Liver (tissue), 9 donors: ENCODE data around the gene C7. TPM values are rescaled to one million over a fixed set of nuclear protein-coding genes. Genes with fewer than 3 reads are reported as not detected.
A peak's percentile ranks its signal among the peaks of the same experiment; 100 is the strongest.

Experiments
- DNase-seq: peaks from one replicate; pipeline ENCODE4 v3.0.0-alpha.2; 2017; ENCODE audit warnings: low spot score
- H3K27ac ChIP-seq, 2 donors: one replicate each; pipeline ENCODE4 v1.7.0; 2013; ENCODE audit warnings: inconsistent platforms in 2 of 2, low read length in 2 of 2, control low read depth in 1 of 2, low read depth in 1 of 2, mild to moderate bottlenecking in 1 of 2
- H3K27me3 ChIP-seq, 4 donors: one replicate each; pipeline versions ENCODE4 v1.6.1 to v1.7.0; 2013; ENCODE audit warnings: low read length in 3 of 4, inconsistent platforms in 1 of 4, mild to moderate bottlenecking in 1 of 4, moderate library complexity in 1 of 4; ENCODE audit not compliant: control insufficient read depth in 4 of 4, insufficient read depth in 4 of 4
- H3K36me3 ChIP-seq, 4 donors: one replicate each; pipeline versions ENCODE4 v1.6.1 to v1.7.0; 2013; ENCODE audit warnings: low read length in 3 of 4, mild to moderate bottlenecking in 3 of 4, low read depth in 1 of 4, moderate library complexity in 1 of 4; ENCODE audit not compliant: control insufficient read depth in 4 of 4, insufficient read depth in 3 of 4
- H3K4me1 ChIP-seq, 4 donors: one replicate each; pipeline versions ENCODE4 v1.6.1 to v1.7.0; 2013; ENCODE audit warnings: low read length in 3 of 4, mild to moderate bottlenecking in 3 of 4, moderate library complexity in 1 of 4; ENCODE audit not compliant: control insufficient read depth in 4 of 4, insufficient read depth in 4 of 4
- H3K4me3 ChIP-seq, 3 donors: one replicate each; pipeline versions ENCODE4 v1.6.1 to v1.7.0; 2013; ENCODE audit warnings: low read length in 3 of 3, control low read depth in 1 of 3, low read depth in 1 of 3, mild to moderate bottlenecking in 1 of 3
- H3K9ac ChIP-seq, 2 donors: one replicate each; pipeline ENCODE4 v1.7.0; 2013; ENCODE audit warnings: low read length in 2 of 2, mild to moderate bottlenecking in 2 of 2, moderate library complexity in 2 of 2, control low read depth in 1 of 2, low read depth in 1 of 2
- H3K9me3 ChIP-seq, 4 donors: one replicate each; pipeline versions ENCODE4 v1.6.1 to v1.7.0; 2013; ENCODE audit warnings: low read length in 3 of 4; ENCODE audit not compliant: control insufficient read depth in 4 of 4
- GABPA ChIP-seq, 2 donors: IDR thresholded peaks in 1 of 2; conservative IDR thresholded peaks in 1 of 2; 2 replicates each; pipeline ENCODE4 v1.6.1; 2016; ENCODE audit warnings: antibody characterized with exemption in 2 of 2, mild to moderate bottlenecking in 1 of 2, moderate library complexity in 1 of 2
- HNF4A ChIP-seq, 2 donors: conservative IDR thresholded peaks; 2 replicates each; pipeline ENCODE4 v1.6.1; 2016; ENCODE audit warnings: antibody characterized with exemption in 2 of 2, mild to moderate bottlenecking in 2 of 2
- JUND ChIP-seq, 2 donors: IDR thresholded peaks; 2 replicates each; pipeline ENCODE4 v1.6.1; 2016; ENCODE audit warnings: antibody characterized with exemption in 2 of 2
- NR2F2 ChIP-seq: IDR thresholded peaks from 2 replicates; pipeline ENCODE4 v1.6.1; 2016; ENCODE audit warnings: antibody characterized with exemption
- RAD21 ChIP-seq, 2 donors: IDR thresholded peaks; 2 replicates each; pipeline ENCODE4 v1.6.1; 2016; ENCODE audit warnings: antibody characterized with exemption in 2 of 2, mild to moderate bottlenecking in 2 of 2
- RXRA ChIP-seq, 2 donors: IDR thresholded peaks; 2 replicates each; pipeline ENCODE4 v1.6.1; 2017 to 2018; ENCODE audit warnings: antibody characterized with exemption in 2 of 2, mild to moderate bottlenecking in 1 of 2
- SP1 ChIP-seq: IDR thresholded peaks from 2 replicates; pipeline ENCODE4 v1.6.1; 2018; ENCODE audit warnings: antibody characterized with exemption, mild to moderate bottlenecking
- TAF1 ChIP-seq: conservative IDR thresholded peaks from 2 replicates; pipeline ENCODE4 v1.6.1; 2016; ENCODE audit warnings: antibody characterized with exemption, mild to moderate bottlenecking
- WGBS: extraction: QIAGEN DNeasy Blood & Tissue Kit; methylation state at CpG from one replicate; pipeline ENCODE4 v1.1.7; 2013; 5-methylcytosine and 5-hydroxymethylcytosine counted together
- polyA plus RNA-seq, 2 donors: library from polyadenylated mRNA; stranded (reverse) in 1 of 2; unstranded in 1 of 2; fragments of 200-250 nt in 1 of 2; fragments of >200 nt in 1 of 2; fragmentation: Nextera tagmentation in 1 of 2; extraction: Ambion mirVana in 1 of 2; gene quantifications; one replicate each; pipeline versions ENCODE4 v1.2.1 to v1.2.3, GENCODE V29; 2013 to 2015
- total RNA-seq, 2 donors: library from RNA; depleted of rRNA; stranded (reverse); fragments of >200 nt; gene quantifications; one replicate each; pipeline ENCODE4 v1.2.3, GENCODE V29; 2014
- TF ChIP-seq, protein P1 (sequence below): IDR thresholded peaks from 2 replicates; pipeline ENCODE4 v1.6.1; 2016; ENCODE audit warnings: antibody characterized with exemption
- TF ChIP-seq, protein P2 (sequence below): fragments of 150-350 bp; IDR thresholded peaks from 2 replicates; pipeline ENCODE4 v1.5.1; 2017; ENCODE audit warnings: improper control_type of control experiment, low read depth, low read length; ENCODE audit not compliant: missing input control
- TF ChIP-seq, protein P3 (sequence below): IDR thresholded peaks from 2 replicates; pipeline ENCODE4 v1.6.1; 2016; ENCODE audit warnings: antibody characterized with exemption, mild to moderate bottlenecking
- TF ChIP-seq, protein P4 (sequence below): IDR thresholded peaks from 2 replicates; pipeline ENCODE4 v1.6.1; 2016; ENCODE audit warnings: antibody characterized with exemption
- donor health status: healthy.
- donor health status: healthy.
- donor health status: healthy.
- donor health status: healthy.
- donor health status: healthy.

The C7 gene
- total and polyA plus RNA-seq, 4 donors = 25.5 to 268 (median 110) TPM

DNA sequence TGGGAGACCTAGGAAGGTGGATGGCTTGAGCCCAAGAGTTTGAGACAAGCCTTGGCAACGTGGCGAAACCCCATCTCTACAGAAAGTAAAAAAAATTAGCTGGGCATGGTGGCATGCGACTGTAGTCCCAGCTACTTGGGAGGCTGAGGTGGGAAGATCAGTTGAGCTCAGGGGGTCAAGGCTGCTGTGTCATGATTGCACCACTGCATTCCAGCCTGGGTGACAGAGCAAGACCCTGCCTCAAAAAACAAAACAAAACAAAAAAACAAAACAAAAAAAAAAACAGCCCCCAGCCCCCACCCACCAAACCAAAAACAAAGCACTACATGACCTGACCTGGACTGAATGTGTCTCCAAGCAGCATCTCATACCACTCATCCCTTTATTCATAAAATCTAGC lies 33.3 kb upstream of the C7 start:
- H3K36me3 ChIP-seq = no peaks in the 10 kb centered on the region
- no peak for DNase-seq
- no peaks in the 10 kb centered on the region for H3K9me3 ChIP-seq
- H3K4me1 ChIP-seq = no peaks in the 10 kb centered on the region
- no peak overlapping the region for H3K9ac ChIP-seq
- 76% methylated on average over 3 of the region's 3 CpGs for WGBS
- no peak overlapping the region for H3K4me3 ChIP-seq
- no peaks in the 10 kb centered on the region for H3K27me3 ChIP-seq
- TF ChIP-seq, protein P1, sequence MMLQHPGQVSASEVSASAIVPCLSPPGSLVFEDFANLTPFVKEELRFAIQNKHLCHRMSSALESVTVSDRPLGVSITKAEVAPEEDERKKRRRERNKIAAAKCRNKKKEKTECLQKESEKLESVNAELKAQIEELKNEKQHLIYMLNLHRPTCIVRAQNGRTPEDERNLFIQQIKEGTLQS = no peak
- TF ChIP-seq RXRA (IDR thresholded peaks at IDR 0.05) (no peak), GABPA (IDR thresholded peaks at IDR 0.05 in 1 of 2, conservative IDR thresholded peaks at IDR 0.05 in 1 of 2) (no peak)
- TF ChIP-seq, protein P2, sequence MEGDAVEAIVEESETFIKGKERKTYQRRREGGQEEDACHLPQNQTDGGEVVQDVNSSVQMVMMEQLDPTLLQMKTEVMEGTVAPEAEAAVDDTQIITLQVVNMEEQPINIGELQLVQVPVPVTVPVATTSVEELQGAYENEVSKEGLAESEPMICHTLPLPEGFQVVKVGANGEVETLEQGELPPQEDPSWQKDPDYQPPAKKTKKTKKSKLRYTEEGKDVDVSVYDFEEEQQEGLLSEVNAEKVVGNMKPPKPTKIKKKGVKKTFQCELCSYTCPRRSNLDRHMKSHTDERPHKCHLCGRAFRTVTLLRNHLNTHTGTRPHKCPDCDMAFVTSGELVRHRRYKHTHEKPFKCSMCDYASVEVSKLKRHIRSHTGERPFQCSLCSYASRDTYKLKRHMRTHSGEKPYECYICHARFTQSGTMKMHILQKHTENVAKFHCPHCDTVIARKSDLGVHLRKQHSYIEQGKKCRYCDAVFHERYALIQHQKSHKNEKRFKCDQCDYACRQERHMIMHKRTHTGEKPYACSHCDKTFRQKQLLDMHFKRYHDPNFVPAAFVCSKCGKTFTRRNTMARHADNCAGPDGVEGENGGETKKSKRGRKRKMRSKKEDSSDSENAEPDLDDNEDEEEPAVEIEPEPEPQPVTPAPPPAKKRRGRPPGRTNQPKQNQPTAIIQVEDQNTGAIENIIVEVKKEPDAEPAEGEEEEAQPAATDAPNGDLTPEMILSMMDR = no peak
- TF ChIP-seq, protein P3, sequence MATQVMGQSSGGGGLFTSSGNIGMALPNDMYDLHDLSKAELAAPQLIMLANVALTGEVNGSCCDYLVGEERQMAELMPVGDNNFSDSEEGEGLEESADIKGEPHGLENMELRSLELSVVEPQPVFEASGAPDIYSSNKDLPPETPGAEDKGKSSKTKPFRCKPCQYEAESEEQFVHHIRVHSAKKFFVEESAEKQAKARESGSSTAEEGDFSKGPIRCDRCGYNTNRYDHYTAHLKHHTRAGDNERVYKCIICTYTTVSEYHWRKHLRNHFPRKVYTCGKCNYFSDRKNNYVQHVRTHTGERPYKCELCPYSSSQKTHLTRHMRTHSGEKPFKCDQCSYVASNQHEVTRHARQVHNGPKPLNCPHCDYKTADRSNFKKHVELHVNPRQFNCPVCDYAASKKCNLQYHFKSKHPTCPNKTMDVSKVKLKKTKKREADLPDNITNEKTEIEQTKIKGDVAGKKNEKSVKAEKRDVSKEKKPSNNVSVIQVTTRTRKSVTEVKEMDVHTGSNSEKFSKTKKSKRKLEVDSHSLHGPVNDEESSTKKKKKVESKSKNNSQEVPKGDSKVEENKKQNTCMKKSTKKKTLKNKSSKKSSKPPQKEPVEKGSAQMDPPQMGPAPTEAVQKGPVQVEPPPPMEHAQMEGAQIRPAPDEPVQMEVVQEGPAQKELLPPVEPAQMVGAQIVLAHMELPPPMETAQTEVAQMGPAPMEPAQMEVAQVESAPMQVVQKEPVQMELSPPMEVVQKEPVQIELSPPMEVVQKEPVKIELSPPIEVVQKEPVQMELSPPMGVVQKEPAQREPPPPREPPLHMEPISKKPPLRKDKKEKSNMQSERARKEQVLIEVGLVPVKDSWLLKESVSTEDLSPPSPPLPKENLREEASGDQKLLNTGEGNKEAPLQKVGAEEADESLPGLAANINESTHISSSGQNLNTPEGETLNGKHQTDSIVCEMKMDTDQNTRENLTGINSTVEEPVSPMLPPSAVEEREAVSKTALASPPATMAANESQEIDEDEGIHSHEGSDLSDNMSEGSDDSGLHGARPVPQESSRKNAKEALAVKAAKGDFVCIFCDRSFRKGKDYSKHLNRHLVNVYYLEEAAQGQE = no peak
- H3K27ac ChIP-seq = no peak overlapping the region

DNA sequence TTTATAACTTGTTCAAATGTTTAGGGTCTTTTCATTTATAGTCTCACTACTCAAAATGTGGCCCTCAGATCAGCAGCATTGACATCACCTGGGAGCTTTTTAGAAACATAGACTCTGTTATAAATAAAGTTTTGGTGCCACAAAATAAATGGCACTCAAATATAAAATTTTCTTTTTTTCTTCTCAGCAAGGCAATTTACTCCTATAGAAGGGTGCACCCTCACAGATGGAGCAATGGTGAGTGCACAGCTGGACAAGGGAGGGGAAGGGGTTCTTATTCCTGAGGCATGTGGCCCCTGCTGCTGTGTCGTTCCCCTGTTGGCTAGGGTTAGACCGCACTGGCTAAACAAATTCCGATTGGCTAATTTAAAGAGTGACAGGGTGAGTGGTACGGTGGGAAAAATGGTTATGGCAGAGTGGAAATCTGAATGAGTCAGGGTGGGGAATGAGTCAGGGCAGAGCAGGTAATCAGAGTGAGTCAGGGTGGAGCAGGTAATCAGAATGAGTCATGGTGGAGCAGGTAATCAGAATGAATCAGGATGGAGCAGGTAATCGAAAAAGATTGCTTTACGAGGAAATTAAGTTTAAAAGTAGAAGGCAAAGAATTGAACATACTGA lies 31.8 kb upstream of the C7 start:
- no peak for DNase-seq
- H3K4me1 ChIP-seq = no peaks in the 10 kb centered on the region
- no peak overlapping the region for H3K27ac ChIP-seq
- H3K36me3 ChIP-seq = no peaks in the 10 kb centered on the region
- no peaks in the 10 kb centered on the region for H3K9me3 ChIP-seq
- H3K9ac ChIP-seq = no peak overlapping the region
- TF ChIP-seq TAF1 = no peak
- no peaks in the 10 kb centered on the region for H3K27me3 ChIP-seq
- 92% methylated on average over 6 of the region's 6 CpGs for WGBS
- H3K4me3 ChIP-seq = no peak overlapping the region

DNA sequence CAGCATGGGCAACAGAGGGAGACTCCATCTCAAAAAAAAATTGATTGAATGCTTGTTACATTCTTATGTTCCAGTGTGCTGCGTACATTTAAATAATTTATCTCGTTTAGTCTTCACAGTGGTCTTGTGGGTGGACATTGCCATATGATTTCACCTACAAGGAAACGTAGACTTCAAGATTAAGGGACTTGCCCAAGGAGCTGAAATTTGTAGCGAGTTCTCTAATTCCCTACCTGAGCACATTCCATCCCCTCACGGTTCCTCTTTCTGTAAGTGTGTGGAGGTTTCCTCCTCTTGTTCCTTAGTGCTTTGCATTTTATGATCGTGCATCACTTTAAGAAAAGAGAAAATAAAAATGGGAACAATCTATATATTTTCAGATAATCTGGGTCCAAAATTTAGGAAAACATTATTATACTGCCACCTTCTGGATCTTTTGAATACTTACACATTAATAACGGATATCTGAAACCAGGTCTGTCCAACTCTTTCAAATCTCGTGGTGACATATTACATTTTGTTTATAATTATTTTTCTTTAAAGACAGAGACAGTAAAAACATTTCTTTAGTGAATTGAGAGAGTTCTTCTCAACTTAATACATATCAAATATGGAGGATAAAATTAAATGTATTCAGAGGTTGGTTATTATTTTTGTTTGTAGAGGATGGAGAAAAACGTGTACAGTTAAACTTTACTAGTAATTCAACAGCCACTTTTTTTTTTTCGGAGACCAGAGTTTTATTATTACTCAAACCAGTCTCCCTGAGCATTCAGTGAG lies 29.9 kb upstream of the C7 start:
- Histone ChIP-seq H3K9me3 (no peaks in the 10 kb centered on the region), H3K4me1 (peaks cover 0 to 2% (median 0%) of the 10 kb centered on the region in 4 donors), H3K4me3 (no peak overlapping the region), H3K36me3 (no peaks in the 10 kb centered on the region), H3K27me3 (no peaks in the 10 kb centered on the region), H3K9ac (no peak overlapping the region), H3K27ac (no peak overlapping the region)
- no peak for DNase-seq
- WGBS = 31% methylated on average over 10 of the region's 10 CpGs
- TF ChIP-seq SP1 (no peak), HNF4A (conservative IDR thresholded peaks at IDR 0.05) (no peak), RAD21 (IDR thresholded peaks at IDR 0.05) (peak; percentile 79 to 81), GABPA (IDR thresholded peaks at IDR 0.05 in 1 of 2, conservative IDR thresholded peaks at IDR 0.05 in 1 of 2) (no peak), NR2F2 (no peak), JUND (IDR thresholded peaks at IDR 0.05) (no peak)
- TF ChIP-seq, protein P4, sequence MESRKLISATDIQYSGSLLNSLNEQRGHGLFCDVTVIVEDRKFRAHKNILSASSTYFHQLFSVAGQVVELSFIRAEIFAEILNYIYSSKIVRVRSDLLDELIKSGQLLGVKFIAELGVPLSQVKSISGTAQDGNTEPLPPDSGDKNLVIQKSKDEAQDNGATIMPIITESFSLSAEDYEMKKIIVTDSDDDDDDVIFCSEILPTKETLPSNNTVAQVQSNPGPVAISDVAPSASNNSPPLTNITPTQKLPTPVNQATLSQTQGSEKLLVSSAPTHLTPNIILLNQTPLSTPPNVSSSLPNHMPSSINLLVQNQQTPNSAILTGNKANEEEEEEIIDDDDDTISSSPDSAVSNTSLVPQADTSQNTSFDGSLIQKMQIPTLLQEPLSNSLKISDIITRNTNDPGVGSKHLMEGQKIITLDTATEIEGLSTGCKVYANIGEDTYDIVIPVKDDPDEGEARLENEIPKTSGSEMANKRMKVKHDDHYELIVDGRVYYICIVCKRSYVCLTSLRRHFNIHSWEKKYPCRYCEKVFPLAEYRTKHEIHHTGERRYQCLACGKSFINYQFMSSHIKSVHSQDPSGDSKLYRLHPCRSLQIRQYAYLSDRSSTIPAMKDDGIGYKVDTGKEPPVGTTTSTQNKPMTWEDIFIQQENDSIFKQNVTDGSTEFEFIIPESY = no peak
- TF ChIP-seq, protein P2 = peak; percentile 48
- TF ChIP-seq, protein P1 = no peak
